Spinal cord (tissue), 10 donors: ENCODE measurements around the gene NPW. TPM values are rescaled to one million over a fixed set of nuclear protein-coding genes. Genes with fewer than 3 reads are reported as not detected.

Experiments
- DNase-seq, 6 donors: peaks; one replicate each; pipeline versions ENCODE4 v3.0.0 to v3.0.0-alpha.2; 2013 to 2015; ENCODE audit warnings: low spot score in 6 of 6, low read depth in 4 of 6
- H3K27ac ChIP-seq: one replicate; pipeline ENCODE4 v1.5.1; 2013; ENCODE audit warnings: low read depth, low read length, control low read depth
- H3K27me3 ChIP-seq: one replicate; pipeline ENCODE4 v1.6.1; 2013; ENCODE audit warnings: low read length; ENCODE audit not compliant: control insufficient read depth, insufficient read depth
- H3K36me3 ChIP-seq: one replicate; pipeline ENCODE4 v1.6.1; 2013; ENCODE audit warnings: low read length; ENCODE audit not compliant: control insufficient read depth, insufficient read depth
- H3K4me1 ChIP-seq: one replicate; pipeline ENCODE4 v1.6.1; 2013; ENCODE audit warnings: low read length; ENCODE audit not compliant: control insufficient read depth, insufficient read depth
- H3K4me3 ChIP-seq: one replicate; pipeline ENCODE4 v1.5.1; 2013; ENCODE audit warnings: low read depth, low read length, control low read depth
- H3K9me3 ChIP-seq: one replicate; pipeline ENCODE4 v1.6.1; 2013; ENCODE audit warnings: low read length; ENCODE audit not compliant: control insufficient read depth, insufficient read depth
- WGBS: methylation state at CpG from one replicate; pipeline ENCODE4 v1.1.5; 2013; ENCODE audit warnings: missing lambda C conversion rate; ENCODE audit not compliant: insufficient coverage; 5-methylcytosine and 5-hydroxymethylcytosine counted together
- polyA plus RNA-seq, 2 donors: library from polyadenylated mRNA; unstranded; fragments of 120-200 nt; gene quantifications; one replicate each; pipeline ENCODE4 v1.2.1, GENCODE V29; 2013; ENCODE audit not compliant: insufficient read length in 2 of 2
- total RNA-seq, 2 donors: library from RNA; depleted of rRNA in 1 of 2; stranded (reverse); fragments of 120-200 nt in 1 of 2; fragments of >200 nt in 1 of 2; gene quantifications; one replicate each; pipeline versions ENCODE4 v1.2.3 to v1.2.4, GENCODE V29; 2013 to 2014
- donor health status: healthy.

Gene NPW
- total and polyA plus RNA-seq, 4 donors: 0.20 to 4.9 (median 1.4) TPM

DNA sequence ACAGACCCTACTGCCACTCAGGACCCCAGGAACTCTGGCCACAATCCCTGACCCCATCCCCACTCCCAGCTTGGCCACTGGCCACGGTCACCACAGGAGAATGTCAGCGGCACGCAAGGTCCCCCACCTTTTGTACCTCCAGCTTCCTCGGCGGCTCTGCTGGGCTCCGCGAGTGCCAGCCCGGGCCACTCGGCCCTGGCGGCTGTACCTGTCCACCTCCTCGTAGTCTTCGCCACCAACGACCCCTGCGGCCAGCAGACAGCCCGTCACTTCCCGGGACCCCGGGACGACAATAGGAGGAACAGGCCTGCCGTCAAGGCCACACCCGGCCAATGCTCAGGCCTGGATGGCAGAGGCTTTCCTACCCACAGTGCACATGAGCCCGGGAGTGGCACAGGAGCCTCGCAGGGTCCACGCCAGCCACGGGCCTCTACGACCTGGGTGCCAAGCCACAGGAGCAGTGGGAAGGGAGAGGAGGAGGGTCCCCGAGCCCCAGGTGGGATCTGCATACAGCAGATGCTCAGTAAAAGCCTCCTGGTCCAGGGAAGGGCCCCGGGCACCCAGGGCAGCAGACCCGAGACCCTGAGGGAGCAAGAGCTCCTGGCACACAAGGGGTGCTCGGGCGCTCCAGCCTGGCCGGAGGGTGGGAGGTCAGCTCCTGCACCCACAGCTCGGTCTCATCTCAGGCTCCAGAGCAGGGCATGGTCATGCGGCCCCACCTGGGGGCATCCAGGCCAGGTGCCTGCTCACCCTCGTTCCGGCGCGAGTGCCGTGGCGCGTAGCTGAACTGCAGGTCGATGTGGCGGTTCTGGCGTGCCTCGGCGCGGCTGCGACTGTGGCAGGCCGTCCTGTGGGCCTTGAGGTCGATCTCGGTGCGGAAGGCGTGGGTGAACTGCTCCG is 17.9 kb upstream of the NPW start:
- no peaks in the 10 kb centered on the region for H3K9me3 ChIP-seq
- DNase-seq: no peak
- no peak overlapping the region for H3K27ac ChIP-seq
- WGBS: 95% methylated on average over 53 of the region's 53 CpGs
- no peaks in the 10 kb centered on the region for H3K27me3 ChIP-seq
- no peak overlapping the region for H3K4me3 ChIP-seq
- H3K36me3 ChIP-seq: peaks cover 99% of the 10 kb centered on the region
- H3K4me1 ChIP-seq: peaks cover 37% of the 10 kb centered on the region

DNA sequence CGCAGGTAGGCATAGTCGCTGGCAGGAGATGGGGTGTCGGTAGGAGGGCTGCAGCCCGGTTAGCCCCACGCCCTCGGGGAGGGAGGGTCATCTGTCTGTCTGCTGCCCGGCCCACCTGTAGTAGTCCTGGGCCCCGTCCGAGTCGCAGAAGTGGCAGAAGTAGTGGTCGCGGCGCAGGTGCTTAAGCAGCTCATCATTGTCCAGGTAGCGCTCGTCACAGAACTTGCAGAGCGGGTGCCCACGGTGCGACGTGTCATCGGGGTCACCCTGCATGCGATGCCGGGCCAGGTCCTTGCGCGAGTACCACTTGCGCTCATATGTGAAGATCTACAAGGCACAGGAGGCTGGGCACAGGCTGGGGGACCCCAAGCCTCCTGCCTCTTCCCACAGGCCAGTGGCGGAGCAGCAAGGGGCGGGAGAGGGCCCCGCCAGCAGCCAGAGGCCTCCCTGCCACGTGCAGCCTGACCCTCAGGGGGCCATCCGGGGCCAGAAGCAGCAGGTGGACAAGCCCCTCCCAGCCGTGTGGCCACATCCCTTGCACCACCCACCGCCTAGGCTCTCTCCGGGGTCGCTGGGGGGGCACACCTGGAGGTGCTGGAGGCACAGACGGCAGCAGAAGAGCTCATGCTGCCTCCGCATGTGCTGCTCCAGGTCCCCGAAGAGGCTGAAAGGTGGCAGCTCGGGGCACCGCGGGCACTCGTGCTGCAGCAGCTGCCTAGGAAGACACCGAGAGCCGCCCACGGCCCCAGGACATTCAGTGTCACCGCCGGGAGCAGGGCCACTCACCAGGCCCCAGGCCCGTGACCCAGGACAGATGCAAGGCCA is 17.0 kb upstream of the NPW start:
- Histone ChIP-seq H3K4me3 (no peak overlapping the region), H3K27me3 (no peaks in the 10 kb centered on the region), H3K36me3 (peaks cover 100% of the 10 kb centered on the region), H3K27ac (no peak overlapping the region), H3K9me3 (no peaks in the 10 kb centered on the region), H3K4me1 (peaks cover 46% of the 10 kb centered on the region)
- 90% methylated on average over 47 of the region's 47 CpGs for WGBS
- no peak for DNase-seq

DNA sequence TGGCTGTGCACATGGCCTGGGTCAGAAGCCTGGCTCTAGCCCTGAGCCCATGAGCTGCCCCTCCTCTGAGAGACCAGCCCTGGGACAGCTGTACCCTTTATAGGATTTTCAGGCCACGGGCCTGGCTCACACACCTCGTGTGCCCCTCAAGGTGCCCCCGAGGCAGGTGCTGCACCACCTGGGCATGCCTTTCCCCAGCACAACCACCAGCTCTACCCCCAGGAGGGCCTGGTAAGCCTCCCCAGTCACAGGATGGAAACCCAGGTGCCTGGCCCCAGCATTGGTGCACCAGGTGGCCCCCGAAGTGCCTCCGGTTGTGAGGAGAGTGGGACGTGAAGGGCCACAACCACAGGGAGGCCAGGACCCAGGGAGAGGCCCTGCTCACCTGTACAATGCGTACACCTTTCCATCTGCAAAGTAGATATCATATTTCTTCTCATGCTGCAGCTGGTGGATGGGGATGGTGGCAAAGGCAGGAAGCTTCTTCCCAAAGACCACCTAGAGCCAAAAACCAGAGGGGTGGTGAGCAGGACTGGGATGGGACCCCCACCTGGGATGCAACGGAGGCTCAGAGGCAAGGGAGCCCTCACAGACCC is 16.3 kb upstream of the NPW start:
- no peak for DNase-seq
- Histone ChIP-seq H3K27me3 (no peaks in the 10 kb centered on the region), H3K4me1 (peaks cover 50% of the 10 kb centered on the region), H3K9me3 (no peaks in the 10 kb centered on the region), H3K36me3 (peaks cover 100% of the 10 kb centered on the region), H3K27ac (no peak overlapping the region), H3K4me3 (no peak overlapping the region)
- 91% methylated on average over 6 of the region's 8 CpGs for WGBS

DNA sequence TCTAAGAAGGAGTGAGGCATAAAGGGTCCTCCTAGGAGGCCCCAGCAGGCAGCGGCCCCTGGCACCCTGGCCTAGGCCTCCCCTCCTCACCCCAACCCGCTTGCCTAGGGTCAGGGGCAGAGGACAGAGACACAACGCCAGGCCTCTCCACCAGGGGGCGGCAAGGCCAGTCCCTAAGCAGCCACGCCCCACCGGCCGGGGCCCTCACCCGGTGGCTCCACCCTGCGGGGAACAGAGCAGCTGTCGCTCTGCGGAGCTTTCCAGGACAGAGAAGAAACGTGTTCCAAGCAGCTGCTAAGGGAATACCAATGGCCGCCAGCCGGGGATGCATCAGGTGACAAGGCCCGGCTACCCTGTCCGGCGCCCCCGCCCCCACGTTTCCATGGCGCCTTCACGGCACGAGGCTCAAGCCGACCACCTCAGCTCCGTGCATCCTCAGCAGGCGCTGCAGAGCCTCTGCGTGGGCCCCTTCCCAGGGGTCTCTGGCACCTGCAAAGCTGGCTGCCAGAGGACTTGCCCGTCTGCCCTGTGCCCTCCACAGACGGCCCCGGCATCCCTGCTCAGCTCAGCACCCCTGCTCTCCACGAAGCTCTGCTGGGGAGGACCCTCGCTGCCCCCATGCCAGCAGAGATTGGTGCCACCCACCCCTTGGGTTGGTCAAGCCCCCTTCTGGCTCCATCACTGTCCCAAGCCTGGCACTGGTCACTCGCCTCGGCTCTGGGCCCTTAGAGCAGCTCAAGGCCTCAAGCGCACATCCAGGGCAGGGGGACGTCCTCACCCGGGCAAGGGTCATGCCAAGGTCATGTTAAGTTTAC is 15.6 kb upstream of the NPW start:
- H3K36me3 ChIP-seq: peaks cover 95% of the 10 kb centered on the region
- 23% methylated on average over 36 of the region's 36 CpGs for WGBS

DNA sequence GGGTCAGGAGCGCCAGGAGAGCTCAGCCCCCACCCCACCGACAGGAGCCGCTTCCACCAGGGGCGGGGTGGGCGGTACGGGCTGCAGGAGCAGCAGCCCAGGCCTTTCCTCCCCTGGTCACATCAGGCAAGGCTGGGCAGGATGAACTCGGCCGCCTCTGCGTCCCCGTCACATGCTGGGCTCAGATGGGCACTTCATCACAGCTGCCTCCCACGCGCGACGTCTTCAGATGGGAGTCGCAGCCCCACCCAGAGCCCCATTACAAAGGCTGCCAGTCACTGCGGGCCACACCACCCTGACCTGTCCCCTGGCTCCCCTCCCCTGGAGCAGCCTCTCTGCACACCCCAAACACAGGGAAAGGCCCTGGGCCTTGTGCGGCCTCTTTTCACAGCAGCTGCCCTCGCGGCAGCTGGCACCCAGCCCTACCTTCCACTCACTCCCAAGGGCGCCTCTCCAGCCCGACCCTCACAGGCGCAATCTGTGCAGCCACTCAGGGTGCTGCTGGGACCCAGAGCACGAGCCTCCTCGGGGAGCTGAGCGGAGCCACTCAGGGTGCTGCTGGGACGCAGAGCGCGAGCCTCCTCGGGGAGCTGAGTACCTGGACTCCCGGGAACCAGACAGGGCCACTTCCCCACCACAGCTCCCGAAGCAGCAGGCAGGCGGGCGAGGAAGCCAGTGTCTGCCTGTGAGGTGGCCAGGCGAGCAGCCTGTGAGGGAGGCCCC is 14.6 kb upstream of the NPW start:
- WGBS: 67% methylated on average over 32 of the region's 34 CpGs
- no peak for DNase-seq
- H3K4me1 ChIP-seq: peaks cover 57% of the 10 kb centered on the region
- no peak overlapping the region for H3K27ac ChIP-seq
- H3K4me3 ChIP-seq: no peak overlapping the region
- H3K9me3 ChIP-seq: no peaks in the 10 kb centered on the region
- H3K36me3 ChIP-seq: peaks cover 86% of the 10 kb centered on the region
- H3K27me3 ChIP-seq: no peaks in the 10 kb centered on the region

More for the DNA sequence above, 15.6 kb upstream of the NPW start:
- H3K27me3 ChIP-seq: no peaks in the 10 kb centered on the region
- peaks cover 57% of the 10 kb centered on the region for H3K4me1 ChIP-seq
- H3K4me3 ChIP-seq: no peak overlapping the region
- no peak overlapping the region for H3K27ac ChIP-seq
- no peaks in the 10 kb centered on the region for H3K9me3 ChIP-seq
- peak in 2 of 6 donors; percentile 74 to 82 for DNase-seq

DNA sequence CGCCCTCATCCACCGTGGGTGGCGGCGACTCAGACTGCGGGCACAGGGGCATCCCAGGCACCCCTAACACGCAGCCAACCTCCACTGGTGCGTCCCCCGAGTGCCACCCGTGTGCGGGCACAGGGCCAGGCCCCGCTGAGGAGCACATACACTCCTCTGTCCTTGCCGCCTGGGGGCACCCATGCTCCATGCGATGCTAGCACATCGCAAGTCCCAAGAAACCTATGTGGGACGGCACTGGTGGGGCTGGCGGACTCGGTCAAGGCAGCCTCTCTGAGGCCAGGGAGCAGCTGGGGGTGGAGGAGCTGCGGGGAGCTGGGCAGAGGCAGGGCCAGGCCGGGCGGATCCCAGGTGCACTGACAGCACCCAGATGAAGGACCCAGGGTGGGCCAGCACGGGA is 13.9 kb upstream of the NPW start:
- Histone ChIP-seq H3K4me3 (no peak overlapping the region), H3K27ac (no peak overlapping the region), H3K27me3 (no peaks in the 10 kb centered on the region), H3K4me1 (peaks cover 64% of the 10 kb centered on the region), H3K36me3 (peaks cover 79% of the 10 kb centered on the region), H3K9me3 (no peaks in the 10 kb centered on the region)
- no peak for DNase-seq
- whole genome bisulfite sequencing: 77% methylated on average over 21 of the region's 21 CpGs

DNA sequence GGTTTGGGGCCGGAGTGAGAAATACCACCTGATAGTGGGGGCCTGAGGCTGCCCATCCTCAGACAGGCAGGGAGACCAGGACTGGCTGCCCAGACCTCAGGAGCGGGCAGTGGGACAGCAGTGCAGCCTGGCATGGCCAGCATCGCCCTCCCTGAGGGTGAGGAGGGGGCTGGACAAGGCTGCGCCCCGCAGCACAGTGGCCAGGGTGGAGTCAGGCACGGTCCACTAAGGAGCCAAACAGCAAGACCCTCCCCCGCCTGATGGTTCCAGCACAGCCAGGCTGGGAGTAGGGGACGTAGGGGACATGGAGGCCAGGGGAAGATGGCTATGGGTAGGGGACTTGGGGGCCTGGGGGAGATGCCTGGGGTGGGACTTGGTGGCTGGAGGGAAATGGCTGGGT is 13.3 kb upstream of the NPW start:
- no peaks in the 10 kb centered on the region for H3K27me3 ChIP-seq
- H3K36me3 ChIP-seq: peaks cover 72% of the 10 kb centered on the region
- H3K4me3 ChIP-seq: no peak overlapping the region
- 88% methylated on average over 8 of the region's 8 CpGs for WGBS
- no peaks in the 10 kb centered on the region for H3K9me3 ChIP-seq
- no peak for DNase-seq
- H3K4me1 ChIP-seq: peaks cover 65% of the 10 kb centered on the region
- no peak overlapping the region for H3K27ac ChIP-seq

DNA sequence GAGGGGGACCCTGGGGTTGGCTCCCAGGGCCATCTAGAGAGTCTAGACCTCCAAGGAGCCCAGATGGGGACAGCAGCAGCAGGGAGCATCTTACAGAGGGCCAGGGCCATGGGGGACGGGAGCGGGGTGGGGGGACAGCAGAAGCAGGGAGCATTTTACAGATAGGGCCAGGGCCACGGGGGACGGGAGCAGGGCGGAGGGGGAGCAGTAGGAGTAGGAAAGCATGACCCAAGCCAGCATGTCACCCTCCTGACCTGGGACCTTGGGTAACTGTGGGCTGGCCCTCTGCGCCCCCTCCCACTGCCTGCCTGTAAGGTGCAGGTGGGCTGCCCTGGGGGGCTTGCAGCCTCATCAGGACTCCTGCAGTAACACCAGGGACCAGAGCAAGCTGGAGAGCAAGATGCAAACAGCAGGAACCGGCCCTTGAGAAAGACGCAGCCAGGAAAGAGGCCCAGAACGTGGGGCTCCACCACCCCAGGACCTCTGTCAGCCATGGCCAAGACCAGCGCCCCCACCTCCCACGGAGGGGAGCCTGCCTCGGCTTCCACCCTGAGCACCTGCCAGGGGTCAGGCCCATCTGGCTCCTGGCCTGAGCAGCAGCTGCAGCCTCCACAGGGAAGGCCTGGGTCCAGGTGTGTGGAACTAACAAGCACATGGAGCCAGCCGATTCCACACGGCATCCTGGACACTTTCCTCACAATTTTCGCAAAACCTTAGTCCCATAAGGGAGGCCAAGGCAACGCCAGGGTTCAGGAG is 12.3 kb upstream of the NPW start:
- DNase-seq: no peak
- no peak overlapping the region for H3K27ac ChIP-seq
- H3K4me1 ChIP-seq: peaks cover 65% of the 10 kb centered on the region
- peaks cover 63% of the 10 kb centered on the region for H3K36me3 ChIP-seq
- no peaks in the 10 kb centered on the region for H3K27me3 ChIP-seq
- no peak overlapping the region for H3K4me3 ChIP-seq
- H3K9me3 ChIP-seq: no peaks in the 10 kb centered on the region
- WGBS: 88% methylated on average over 16 of the region's 16 CpGs
